Dedifferentiated amniotic fluid mesenchymal stem cell (primary cell): ENCODE data around the gene ACAD9.
"Not testable (repeated sequence)": the region's sequence is repeated elsewhere in the genome, so short reads cannot be mapped to it uniquely, and the experiment has no call there.

ENCODE experiments used
- DNase-seq: peaks from one replicate; pipeline ENCODE4 v3.0.0-alpha.2; 2016; ENCODE audit errors: extremely low spot score

Gene ACAD9

GRCh38 chr3:128879125-128879969 lies at the start of gene ACAD9:
TSS of gene ACAD9 (plus strand) at chr3:128879620. CDS start at chr3:128879692, 72 bp downstream.
- DNase-seq = peak; percentile 95

GRCh38 chr3:128829925-128830625 lies 49.3 kb upstream of the ACAD9 start:
- DNase-seq = not testable (repeated sequence)

- not testable (repeated sequence) for DNase-seq
These were observed 48.7 kb upstream of the ACAD9 start for GRCh38 chr3:128830762-128831161.

- DNase-seq = not testable (repeated sequence)
These were observed 46.4 kb upstream of the ACAD9 start for GRCh38 chr3:128832979-128833378.

GRCh38 chr3:128835096-128835495 lies 44.3 kb upstream of the ACAD9 start:
- no peak for DNase-seq

GRCh38 chr3:128841926-128842920 lies 37.2 kb upstream of the ACAD9 start:
- no peak for DNase-seq

- no peak for DNase-seq
These were observed 34.9 kb upstream of the ACAD9 start for GRCh38 chr3:128844502-128844901.

- no peak for DNase-seq
These were observed 34.2 kb upstream of the ACAD9 start for GRCh38 chr3:128845119-128845777.

GRCh38 chr3:128845778-128846485 lies 33.5 kb upstream of the ACAD9 start:
- DNase-seq = peak; percentile 59

- DNase-seq = no peak
These were observed 32.9 kb upstream of the ACAD9 start for GRCh38 chr3:128846486-128846891.

- no peak for DNase-seq
These were observed 31.6 kb upstream of the ACAD9 start for GRCh38 chr3:128847666-128848370.

- DNase-seq = no peak
These were observed 30.5 kb upstream of the ACAD9 start for GRCh38 chr3:128848936-128849335.

GRCh38 chr3:128849911-128850455 lies 29.4 kb upstream of the ACAD9 start:
- no peak for DNase-seq

- no peak for DNase-seq
These were observed 28.9 kb upstream of the ACAD9 start for GRCh38 chr3:128850544-128850943.

GRCh38 chr3:128851601-128852000 lies 27.8 kb upstream of the ACAD9 start:
- no peak for DNase-seq

GRCh38 chr3:128853826-128854225 lies 25.6 kb upstream of the ACAD9 start:
- no peak for DNase-seq

- no peak for DNase-seq
These were observed 24.9 kb upstream of the ACAD9 start for GRCh38 chr3:128854475-128854874.

- DNase-seq = no peak
These were observed 23.9 kb upstream of the ACAD9 start for GRCh38 chr3:128855569-128855968.

GRCh38 chr3:128858167-128858566 lies 21.3 kb upstream of the ACAD9 start:
- no peak for DNase-seq

- DNase-seq = no peak
These were observed 19.8 kb upstream of the ACAD9 start for GRCh38 chr3:128859630-128860029.
